NOMO-1 treated with dmso at 0.1 percent for 144 hours (cell line): ENCODE results near the gene DENND2D.

Experiments
- DNase-seq: peaks from one replicate; lab custom pipeline; 2025; ENCODE audit not compliant: unreplicated experiment; lab: John Stamatoyannopoulos, UW

Gene DENND2D

GRCh38 chr1:111203681-111204200, 3.3 kb upstream of the DENND2D start:
- peak; percentile 90 for DNase-seq

GRCh38 chr1:111202707-111203623, 2.5 kb upstream of the DENND2D start:
- DNase-seq: no peak

DNA sequence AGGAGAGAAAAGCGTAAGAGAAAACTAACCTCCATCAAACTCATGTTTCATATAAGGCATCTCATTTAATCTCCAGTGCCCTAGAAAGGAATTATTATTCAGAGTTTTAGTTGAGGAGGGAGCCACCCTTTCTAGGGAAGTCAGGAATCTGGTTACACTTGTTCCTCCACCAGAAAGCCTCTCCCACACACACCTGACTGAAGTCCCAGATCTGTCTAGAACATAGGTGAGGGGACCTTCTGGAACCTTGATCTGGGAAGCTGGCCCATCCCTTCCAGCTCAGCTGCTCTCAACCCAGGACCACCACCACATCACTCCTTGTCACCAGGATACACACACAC, 1.9 kb upstream of the DENND2D start:
- DNase-seq: no peak

DNA sequence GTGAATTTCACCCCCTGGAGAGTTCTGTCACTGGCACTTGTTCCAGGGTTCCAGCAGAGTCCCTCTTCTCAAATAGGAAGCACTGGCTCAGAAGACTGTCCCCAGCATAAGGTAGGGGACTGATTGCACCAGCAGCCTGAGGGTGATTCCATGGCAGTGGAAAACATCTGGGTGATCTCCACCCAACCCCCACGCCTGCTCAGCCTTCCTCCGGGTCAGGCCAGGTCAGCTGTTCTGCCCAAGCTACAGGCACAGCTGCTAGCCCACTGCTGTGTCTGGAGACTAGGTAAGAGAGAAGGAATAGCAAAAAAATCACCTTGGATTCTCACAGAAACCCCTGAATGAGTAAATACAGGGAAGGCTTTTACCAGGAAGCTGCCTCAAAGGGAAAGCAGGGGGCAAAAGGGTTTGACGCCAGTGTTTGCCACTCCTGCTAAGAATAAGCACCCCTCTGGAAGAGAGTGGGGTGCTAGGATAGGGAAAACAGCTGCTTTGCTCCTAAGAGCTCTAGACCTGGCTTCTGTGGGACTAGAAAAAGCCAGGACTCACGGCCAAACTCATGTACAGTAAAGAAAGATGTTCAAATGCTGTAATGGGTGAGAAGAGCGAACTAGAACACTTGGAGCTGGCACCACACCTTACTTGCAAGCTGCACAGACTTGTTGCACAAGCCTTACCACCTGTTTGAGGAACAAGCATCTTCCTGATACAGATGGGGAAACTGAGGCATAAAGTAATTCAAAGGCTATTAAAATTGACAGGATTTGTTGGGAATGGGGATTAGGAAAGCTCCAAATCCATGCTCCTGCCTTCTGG, 1.0 kb upstream of the DENND2D start:
- no peak for DNase-seq

DNA sequence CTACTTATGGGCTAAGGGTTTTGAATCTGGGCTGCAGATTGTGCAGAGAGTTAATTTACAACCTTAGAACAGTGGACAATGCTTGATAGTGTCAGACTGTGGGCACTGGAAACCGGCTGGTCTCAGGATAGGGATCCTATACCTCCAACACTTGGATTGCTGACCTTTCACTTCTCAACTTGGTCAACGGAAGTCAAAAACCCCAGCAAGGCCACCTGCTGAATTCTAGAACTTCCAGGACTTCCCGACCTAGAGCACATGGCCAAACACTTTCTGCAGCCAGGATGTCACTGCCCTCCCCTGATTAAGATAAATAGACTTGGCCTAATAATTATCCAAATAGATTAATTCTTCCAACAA, 336 bp upstream of the DENND2D start:
- no peak for DNase-seq

- DNase-seq: no peak
These were observed 1.1 kb downstream of the DENND2D start for GRCh38 chr1:111199329-111199728.

DNA sequence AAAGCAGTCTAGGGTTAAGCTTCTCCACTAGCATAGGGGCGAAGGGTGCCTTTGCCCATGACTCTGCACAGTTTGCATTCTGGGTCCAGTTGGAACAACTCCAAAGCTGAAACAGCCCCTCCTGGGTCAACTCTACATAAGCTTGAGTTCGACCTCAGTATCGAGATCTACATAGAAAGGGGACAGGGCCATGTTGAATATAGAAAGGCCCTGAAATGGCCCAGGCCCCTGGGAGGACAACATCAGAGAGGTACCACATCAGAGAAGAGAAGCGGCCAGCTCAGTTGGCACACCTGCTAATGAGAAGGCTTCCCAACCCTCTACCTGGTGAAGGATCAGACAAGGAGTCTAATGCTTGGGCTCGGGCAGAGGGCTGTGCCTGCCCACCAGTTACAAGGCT, 1.6 kb downstream of the DENND2D start:
- DNase-seq: no peak

DNA sequence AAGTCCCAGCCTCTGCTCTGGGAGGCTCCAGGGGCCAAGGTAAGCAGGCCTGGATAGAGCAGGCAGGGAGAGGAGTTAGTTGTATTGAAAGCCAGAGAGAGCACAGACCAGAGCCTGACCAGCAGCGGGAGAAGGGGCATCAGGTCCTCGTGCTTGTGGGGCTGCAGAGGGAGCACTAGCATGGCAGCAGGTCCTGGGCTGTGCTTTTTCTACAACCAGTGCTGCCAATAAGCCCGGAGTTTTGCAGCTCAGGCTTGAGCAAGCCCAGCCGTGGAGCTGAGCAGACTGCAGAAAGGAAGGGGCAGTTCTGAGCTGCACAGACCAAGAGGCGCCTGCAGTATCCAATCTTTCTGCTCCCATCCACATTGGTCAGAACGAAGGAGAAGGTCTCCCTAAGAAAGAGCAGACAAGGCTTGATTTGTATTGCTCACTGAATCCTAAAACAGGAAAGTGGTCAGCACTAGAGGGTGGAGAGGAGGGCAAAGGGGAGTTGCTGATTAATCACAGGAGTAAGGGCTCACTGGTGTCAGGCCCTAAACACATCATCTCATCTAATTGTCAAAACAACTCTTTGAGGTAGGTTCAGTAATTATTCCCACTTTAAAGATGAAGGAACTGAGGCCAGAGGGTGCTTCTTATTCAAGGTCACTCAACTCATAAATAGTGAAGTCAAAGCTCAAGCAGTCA, 2.7 kb downstream of the DENND2D start:
- DNase-seq: no peak

DNA sequence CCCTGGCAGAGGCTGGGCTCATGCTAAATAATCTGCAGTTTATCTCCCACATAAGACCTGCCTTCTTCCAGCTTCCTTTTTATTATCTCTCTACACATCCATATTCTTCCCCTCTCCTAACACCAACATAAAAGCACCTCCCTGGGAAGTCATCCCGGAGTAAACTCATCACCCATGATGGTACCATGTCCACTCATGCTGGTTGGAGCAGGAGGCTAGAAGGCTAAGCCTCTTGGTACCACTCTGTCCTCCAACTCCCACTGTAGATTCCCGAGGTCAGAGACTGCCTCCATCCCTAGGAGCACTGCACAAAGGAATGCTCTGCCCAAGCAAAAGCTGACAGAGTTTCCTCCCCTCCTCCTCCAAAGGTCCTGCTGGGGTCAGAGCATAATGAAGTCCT, 4.2 kb downstream of the DENND2D start:
- no peak for DNase-seq

DNA sequence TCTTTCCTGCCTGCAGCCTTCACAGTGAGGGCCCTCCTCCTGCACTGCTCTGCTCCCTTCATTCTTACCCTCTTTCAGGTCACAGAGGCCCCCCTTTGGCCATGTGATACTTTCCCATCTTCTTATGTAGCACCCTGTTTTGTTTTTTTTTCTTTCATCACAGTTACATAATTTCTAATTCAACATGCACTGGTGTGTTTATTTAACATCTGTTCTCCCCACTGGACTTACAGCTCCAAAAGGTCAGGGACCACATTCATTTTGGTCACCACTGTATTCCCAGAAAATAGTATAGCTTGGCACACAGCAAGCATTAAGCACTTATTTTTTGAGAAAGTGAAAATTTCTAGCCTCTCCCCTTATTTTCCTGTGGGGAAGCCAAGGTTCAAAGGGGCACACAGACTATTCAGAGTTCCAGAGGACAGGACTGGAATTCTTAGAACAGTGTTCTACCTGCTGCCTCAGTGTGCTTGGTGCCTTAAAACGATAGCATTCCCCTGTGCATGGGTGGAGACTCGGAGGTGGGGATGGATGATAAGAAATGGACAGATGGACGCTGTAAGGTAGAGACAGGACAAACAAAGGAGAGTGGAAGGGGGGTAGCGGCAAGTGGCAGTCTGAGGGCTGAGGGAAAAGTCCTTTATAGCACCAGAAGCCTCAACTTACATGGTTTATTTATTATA, 5.3 kb downstream of the DENND2D start:
- DNase-seq: no peak

GRCh38 chr1:111193712-111194480, 6.5 kb downstream of the DENND2D start:
- no peak for DNase-seq

DNA sequence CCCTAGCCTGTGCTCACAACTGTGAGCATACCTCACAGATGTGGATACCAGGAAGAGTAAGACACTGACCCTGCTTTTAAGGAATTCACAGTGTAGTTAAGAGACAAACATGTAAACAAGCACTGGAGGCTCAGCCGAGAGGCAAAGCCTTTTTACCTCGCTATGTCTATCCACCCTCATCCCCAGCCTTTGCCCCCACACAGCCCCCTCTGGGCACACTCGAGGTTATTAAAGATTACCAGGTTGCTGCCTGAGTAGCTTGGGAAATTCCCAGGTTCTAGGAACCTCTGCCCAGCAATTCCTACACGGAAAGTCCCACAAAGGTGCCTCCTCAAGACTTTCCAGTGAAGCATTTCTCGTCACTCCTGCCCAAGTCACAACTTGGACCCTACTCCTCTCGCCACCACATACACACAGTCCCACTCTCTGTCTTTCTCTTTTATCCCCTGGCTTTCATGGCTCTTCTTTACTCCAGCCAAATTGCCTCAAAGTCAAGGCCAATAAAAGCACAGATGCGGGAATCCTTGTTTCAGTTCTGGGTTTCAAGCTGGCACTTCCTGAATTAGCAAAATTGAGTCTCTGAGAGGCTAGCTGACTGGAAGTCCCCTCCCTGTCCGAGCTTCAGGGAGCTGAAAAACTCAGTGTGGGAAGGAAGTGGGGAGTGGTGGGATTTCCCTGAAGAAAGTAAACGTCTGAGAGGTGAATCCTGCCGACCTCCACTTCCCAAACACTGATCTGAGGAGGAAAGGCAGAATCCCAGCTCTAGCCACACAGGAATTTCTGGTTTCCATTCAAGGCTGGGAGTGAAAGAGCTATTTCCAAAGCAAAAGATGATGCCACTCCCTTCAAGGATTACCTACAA, 7.6 kb downstream of the DENND2D start:
- DNase-seq: no peak

- no peak for DNase-seq
These were observed 8.4 kb downstream of the DENND2D start for GRCh38 chr1:111192074-111192473.

- no peak for DNase-seq
These were observed 8.9 kb downstream of the DENND2D start for GRCh38 chr1:111191496-111191895.

DNA sequence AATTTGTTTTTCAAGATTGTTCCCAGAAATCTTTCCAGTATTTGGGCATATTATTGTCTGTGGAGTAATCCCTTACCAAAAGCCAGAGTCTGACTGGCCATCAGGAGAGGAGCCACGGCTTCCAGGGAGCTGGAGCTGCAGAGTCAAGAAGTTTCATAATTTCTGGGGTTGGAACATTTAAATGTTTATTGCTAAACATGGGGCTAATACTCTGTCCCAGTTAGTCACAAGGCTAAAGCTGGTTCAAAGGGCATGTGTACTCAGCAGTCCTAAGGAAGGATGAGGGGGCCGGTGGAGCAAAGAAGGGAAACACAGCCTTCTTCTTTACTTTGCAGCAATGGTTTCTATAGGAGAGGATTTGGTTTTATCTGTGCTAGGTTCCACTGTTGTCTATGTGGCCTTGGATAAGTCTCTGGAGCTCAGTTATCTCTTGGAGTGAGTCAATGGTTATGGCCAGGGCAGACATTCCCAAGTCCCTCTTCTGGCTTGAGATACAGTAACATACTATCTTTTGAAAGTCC, 9.5 kb downstream of the DENND2D start:
- DNase-seq: no peak

- no peak for DNase-seq
These were observed 15.8 kb downstream of the DENND2D start for GRCh38 chr1:111184663-111185062.

- no peak for DNase-seq
These were observed 17.0 kb downstream of the DENND2D start for GRCh38 chr1:111183308-111184069.

- no peak for DNase-seq
These were observed 18.4 kb downstream of the DENND2D start for GRCh38 chr1:111182052-111182451.
